ENCODE measurements around the gene ZNF335.

DNA sequence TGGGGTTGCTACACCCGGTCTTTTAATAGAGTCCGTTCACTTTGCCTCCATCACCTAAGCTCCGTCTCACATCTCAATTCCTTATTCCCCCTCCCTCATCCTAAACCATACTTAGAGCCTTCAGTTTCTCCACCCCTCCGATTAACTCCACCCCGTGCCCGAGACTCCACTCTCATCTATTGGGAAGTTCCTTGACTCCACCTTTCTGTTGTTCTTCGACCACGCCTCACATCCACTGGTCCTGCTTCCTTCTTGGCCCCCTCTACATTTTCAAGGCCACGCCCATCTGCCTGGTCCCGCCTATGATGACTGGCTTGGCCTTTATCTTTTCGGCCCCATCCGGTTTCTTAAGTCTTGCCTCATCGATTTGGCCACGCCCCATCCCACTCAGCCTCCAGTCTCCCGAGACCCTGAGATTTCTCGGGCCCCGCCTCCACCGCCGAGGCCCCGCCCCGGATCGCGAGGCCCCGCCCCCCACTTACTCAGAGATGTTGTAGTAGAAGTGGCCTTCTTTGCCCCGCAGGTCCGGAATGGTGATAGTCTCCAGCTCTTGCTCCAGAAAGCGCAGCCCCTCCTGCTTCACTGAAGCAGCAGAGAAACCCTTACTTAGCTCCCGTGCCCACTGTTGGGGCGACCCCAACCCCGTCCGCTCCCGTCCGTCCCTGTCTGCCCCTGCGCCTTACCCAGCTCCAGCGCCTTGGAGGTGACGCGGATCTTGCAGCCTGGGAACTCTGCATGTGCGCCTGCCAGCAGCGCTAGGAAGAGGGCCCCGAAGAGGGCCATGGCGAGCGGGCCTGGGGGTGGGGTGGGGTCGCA is 61.1 kb downstream of the ZNF335 start:
- TF ChIP-seq, protein P1, sequence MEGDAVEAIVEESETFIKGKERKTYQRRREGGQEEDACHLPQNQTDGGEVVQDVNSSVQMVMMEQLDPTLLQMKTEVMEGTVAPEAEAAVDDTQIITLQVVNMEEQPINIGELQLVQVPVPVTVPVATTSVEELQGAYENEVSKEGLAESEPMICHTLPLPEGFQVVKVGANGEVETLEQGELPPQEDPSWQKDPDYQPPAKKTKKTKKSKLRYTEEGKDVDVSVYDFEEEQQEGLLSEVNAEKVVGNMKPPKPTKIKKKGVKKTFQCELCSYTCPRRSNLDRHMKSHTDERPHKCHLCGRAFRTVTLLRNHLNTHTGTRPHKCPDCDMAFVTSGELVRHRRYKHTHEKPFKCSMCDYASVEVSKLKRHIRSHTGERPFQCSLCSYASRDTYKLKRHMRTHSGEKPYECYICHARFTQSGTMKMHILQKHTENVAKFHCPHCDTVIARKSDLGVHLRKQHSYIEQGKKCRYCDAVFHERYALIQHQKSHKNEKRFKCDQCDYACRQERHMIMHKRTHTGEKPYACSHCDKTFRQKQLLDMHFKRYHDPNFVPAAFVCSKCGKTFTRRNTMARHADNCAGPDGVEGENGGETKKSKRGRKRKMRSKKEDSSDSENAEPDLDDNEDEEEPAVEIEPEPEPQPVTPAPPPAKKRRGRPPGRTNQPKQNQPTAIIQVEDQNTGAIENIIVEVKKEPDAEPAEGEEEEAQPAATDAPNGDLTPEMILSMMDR (conservative IDR thresholded peaks at IDR 0.05; ENCODE audit: low read length), result no peak
- no peak for TF ChIP-seq EZH2phosphoT487 (IDR thresholded peaks at IDR 0.05; ENCODE audit: borderline replicate concordance)

Measured in Loucy (cell line).